NT2/D1 (cell line): ENCODE results near the gene CORO1A.
"Not testable (repeated sequence)": the region's sequence is repeated elsewhere in the genome, so short reads cannot be mapped to it uniquely, and the experiment has no call there.

Experiments used
- YY1 ChIP-seq: IDR thresholded peaks from 2 replicates; pipeline ENCODE4 v1.6.1; 2011; ENCODE audit not compliant: insufficient read length, insufficient read depth
- ZNF274 ChIP-seq: IDR thresholded peaks from 2 replicates; pipeline ENCODE4 v1.6.1; 2011; ENCODE audit warnings: mild to moderate bottlenecking, low read depth, low read length

- TF ChIP-seq ZNF274, YY1: not testable (repeated sequence)
Observed at GRCh38 chr16:30207063-30207704, 23.8 kb downstream of the CORO1A start.
